Duodenal mucosa (tissue), 2 donors: ENCODE measurements around the gene MIPOL1.
"Not testable (repeated sequence)": the region's sequence is repeated elsewhere in the genome, so short reads cannot be mapped to it uniquely, and the experiment has no call there.

Experiments
- H3K27ac ChIP-seq: one replicate; pipeline ENCODE4 v1.7.0; 2013; ENCODE audit warnings: low read depth, low read length
- H3K27me3 ChIP-seq, 2 donors: one replicate each; pipeline ENCODE4 v1.7.0; 2013; ENCODE audit warnings: low read length in 2 of 2, control low read depth in 1 of 2; ENCODE audit not compliant: insufficient read depth in 2 of 2, control insufficient read depth in 1 of 2
- H3K36me3 ChIP-seq, 2 donors: one replicate each; pipeline ENCODE4 v1.7.0; 2013; ENCODE audit warnings: low read length in 2 of 2, control low read depth in 1 of 2; ENCODE audit not compliant: insufficient read depth in 2 of 2, control insufficient read depth in 1 of 2
- H3K4me1 ChIP-seq, 2 donors: one replicate each; pipeline ENCODE4 v1.7.0; 2013; ENCODE audit warnings: low read length in 2 of 2, control low read depth in 1 of 2; ENCODE audit not compliant: insufficient read depth in 2 of 2, control insufficient read depth in 1 of 2
- H3K4me3 ChIP-seq, 2 donors: one replicate each; pipeline ENCODE4 v1.7.0; 2013; ENCODE audit warnings: low read length in 2 of 2, low read depth in 1 of 2
- H3K9ac ChIP-seq, 2 donors: one replicate each; pipeline ENCODE4 v1.7.0; 2013; ENCODE audit warnings: low read length in 2 of 2, low read depth in 1 of 2
- H3K9me3 ChIP-seq, 2 donors: one replicate each; pipeline ENCODE4 v1.7.0; 2013; ENCODE audit warnings: low read length in 2 of 2, control low read depth in 1 of 2; ENCODE audit not compliant: control insufficient read depth in 1 of 2

Gene MIPOL1

GRCh38 chr14:37275963-37276362 lies 78.2 kb downstream of the MIPOL1 start:
- Histone ChIP-seq H3K27ac (no peak overlapping the region), H3K9ac (no peak overlapping the region), H3K4me3 (no peak overlapping the region), H3K27me3 (no peaks in the 10 kb centered on the region), H3K9me3 (no peaks in the 10 kb centered on the region), H3K36me3 (no peaks in the 10 kb centered on the region), H3K4me1 (no peaks in the 10 kb centered on the region)

DNA sequence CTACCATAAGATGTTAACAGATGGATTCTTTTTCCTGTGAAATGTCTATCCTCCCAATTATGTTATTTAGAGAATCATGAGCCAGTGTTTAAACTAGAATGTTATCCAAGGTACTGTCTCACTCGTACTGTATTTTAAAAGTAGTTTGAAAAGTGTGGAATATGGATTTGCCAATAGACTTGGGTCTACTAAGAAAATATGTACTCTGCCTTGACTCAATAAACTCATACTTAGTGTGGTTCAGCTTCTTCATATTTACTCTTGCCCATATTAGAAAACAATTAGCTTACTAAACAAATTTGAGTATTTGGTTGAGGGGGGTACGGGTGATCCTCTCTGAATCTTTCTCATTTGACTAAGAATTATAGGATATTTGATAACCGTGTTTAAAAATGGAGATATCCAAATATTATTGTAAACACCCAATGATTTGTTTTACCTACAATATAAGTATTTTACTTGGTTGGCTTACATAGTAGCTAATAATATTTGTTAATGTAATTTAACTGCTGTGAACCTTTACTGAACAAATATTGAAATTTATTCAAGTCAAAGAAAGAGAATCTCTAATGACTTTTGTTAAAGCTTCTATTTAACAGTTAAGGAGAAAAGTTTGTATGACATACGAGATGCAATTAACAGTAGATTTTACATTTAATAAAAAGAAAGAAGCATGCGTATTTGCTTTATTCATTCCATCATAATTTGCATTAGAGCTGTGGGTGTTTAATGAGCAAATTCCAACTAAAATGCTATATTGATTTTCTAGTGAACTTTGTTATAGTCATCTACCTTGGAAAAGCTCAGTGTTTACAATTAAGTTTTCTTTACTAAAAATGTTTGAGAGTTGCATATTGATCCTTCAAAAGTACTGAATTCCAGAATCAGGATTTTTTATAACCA lies 81.2 kb downstream of the MIPOL1 start:
- Histone ChIP-seq H3K9me3 (no peaks in the 10 kb centered on the region), H3K4me1 (no peaks in the 10 kb centered on the region), H3K36me3 (no peaks in the 10 kb centered on the region), H3K27me3 (no peaks in the 10 kb centered on the region), H3K4me3 (no peak overlapping the region), H3K27ac (no peak overlapping the region), H3K9ac (no peak overlapping the region)

GRCh38 chr14:37279818-37280217 lies 82.1 kb downstream of the MIPOL1 start:
- no peak overlapping the region for H3K9ac ChIP-seq
- no peaks in the 10 kb centered on the region for H3K36me3 ChIP-seq
- no peaks in the 10 kb centered on the region for H3K4me1 ChIP-seq
- no peaks in the 10 kb centered on the region for H3K27me3 ChIP-seq
- H3K9me3 ChIP-seq = no peaks in the 10 kb centered on the region
- H3K4me3 ChIP-seq = no peak overlapping the region
- H3K27ac ChIP-seq = no peak overlapping the region

DNA sequence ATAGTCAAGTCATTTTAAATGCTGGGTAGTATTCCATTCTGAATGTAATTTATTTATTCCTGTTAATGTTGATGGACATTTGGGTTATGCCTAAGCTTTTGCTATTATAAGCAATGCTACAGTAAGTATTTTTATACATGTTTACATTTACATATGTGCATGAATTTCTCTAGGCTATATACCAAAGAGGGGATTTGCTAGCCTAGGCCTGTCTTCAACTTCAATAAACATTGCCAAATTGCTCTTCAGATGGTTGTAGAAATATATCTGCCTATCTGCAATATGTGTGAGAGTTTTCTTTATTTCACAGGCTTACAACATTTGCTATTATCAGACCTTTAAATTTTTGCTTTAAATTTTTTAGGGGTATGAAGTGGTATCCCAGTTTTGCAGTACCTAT lies 87.0 kb downstream of the MIPOL1 start:
- Histone ChIP-seq H3K36me3 (no peaks in the 10 kb centered on the region), H3K4me3 (no peak overlapping the region), H3K9me3 (no peaks in the 10 kb centered on the region), H3K27me3 (no peaks in the 10 kb centered on the region), H3K4me1 (no peaks in the 10 kb centered on the region), H3K27ac (no peak overlapping the region), H3K9ac (no peak overlapping the region)

- Histone ChIP-seq H3K36me3 (no peaks in the 10 kb centered on the region), H3K27ac (no peak overlapping the region), H3K27me3 (no peaks in the 10 kb centered on the region)
These were observed 87.5 kb downstream of the MIPOL1 start for GRCh38 chr14:37285220-37285619.

DNA sequence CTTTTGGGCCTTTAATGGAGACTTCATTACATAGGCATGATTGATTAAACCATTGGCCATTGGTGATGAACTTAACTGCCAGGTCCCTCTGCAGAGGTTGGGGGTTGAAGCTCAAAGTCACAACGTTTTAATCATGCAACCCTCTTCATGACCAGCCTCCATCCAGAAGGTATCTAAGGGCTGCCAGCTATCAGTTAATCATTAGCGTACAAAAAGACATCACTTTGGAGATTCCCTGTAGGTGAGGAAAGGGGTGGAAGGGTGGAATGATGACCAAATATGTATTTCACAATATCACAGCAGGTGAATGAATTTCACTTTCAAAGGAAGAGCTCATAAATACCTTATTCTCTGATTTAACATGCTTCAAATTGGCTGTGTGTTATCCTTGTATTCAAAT lies 92.0 kb downstream of the MIPOL1 start:
- H3K36me3 ChIP-seq = no peaks in the 10 kb centered on the region
- no peaks in the 10 kb centered on the region for H3K27me3 ChIP-seq
- peaks cover 0 to 2% of the 10 kb centered on the region in 2 donors for H3K9me3 ChIP-seq
- no peak overlapping the region for H3K9ac ChIP-seq
- H3K4me3 ChIP-seq = no peak overlapping the region
- no peak overlapping the region for H3K27ac ChIP-seq
- H3K4me1 ChIP-seq = no peaks in the 10 kb centered on the region

More at GRCh38 chr14:37285220-37285619, 87.5 kb downstream of the MIPOL1 start:
- Histone ChIP-seq H3K4me1 (no peaks in the 10 kb centered on the region), H3K4me3 (no peak overlapping the region), H3K9ac (no peak overlapping the region), H3K9me3 (no peaks in the 10 kb centered on the region)

DNA sequence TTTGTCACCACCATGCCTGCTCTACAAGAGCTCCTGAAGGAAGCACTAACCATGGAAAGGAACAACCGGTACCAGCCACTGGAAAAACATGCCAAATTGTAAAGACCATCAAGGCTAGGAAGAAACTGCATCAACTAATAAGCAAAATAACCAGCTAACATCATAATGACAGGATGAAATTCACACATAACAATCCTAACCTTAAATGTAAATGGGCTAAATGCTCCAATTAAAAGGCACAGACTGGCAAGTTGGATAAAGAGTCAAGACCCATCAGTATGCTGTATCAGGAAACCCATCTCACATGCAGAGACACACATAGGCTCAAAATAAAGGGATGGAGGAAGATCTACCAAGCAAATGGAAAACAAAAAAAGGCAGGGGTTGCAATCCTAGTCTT lies 97.5 kb downstream of the MIPOL1 start:
- not testable (repeated sequence) for H3K36me3 ChIP-seq, H3K4me3 ChIP-seq, H3K9me3 ChIP-seq, H3K9ac ChIP-seq, H3K4me1 ChIP-seq, H3K27me3 ChIP-seq, H3K27ac ChIP-seq

DNA sequence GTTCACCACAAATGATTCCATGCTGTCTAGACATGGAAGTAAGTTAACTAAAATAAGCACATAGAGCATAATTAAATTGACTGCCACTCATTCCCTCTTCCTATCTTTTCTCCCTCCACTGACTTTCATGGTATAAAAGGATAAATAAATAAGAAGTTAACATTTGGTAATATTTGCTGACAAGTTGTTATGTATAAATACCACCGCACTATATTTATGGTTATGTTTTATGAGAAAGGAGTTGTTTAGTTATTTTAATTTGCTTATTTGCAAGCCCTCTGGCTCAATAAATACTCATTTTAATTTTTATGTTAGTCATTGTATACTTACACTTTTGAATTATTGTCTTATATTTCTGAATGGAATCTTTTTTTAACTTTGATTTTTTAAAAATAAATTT lies 113.5 kb downstream of the MIPOL1 start:
- H3K27ac ChIP-seq = no peak overlapping the region
- no peaks in the 10 kb centered on the region for H3K9me3 ChIP-seq
- H3K4me1 ChIP-seq = no peaks in the 10 kb centered on the region
- H3K4me3 ChIP-seq = no peak overlapping the region
- no peak overlapping the region for H3K9ac ChIP-seq
- no peaks in the 10 kb centered on the region for H3K27me3 ChIP-seq
- no peaks in the 10 kb centered on the region for H3K36me3 ChIP-seq

DNA sequence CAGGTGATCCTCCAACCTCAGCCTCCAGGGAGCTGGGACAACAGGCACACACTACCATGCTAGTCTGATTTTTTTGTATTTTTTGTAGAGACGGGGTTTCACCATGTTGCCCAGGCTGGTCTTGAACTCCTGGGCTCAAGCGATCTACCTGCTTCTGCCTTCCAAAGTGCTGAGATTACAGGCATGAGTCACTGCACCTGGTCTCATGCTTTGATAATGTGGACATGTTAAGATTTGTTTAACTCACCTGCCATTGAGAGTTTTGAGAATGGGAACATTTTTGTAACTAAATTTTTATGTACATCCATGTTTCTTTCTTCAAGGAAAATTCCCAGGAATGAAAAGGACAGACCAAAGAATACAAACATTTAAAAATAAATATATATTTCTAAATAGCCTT lies 121.2 kb downstream of the MIPOL1 start:
- H3K4me1 ChIP-seq = no peaks in the 10 kb centered on the region
- H3K36me3 ChIP-seq = no peaks in the 10 kb centered on the region

GRCh38 chr14:37320106-37320505 lies 122.4 kb downstream of the MIPOL1 start:
- H3K4me1 ChIP-seq = no peaks in the 10 kb centered on the region
- no peak overlapping the region for H3K27ac ChIP-seq
- no peaks in the 10 kb centered on the region for H3K27me3 ChIP-seq
- no peak overlapping the region for H3K9ac ChIP-seq
- no peaks in the 10 kb centered on the region for H3K36me3 ChIP-seq
- H3K9me3 ChIP-seq = no peaks in the 10 kb centered on the region
- H3K4me3 ChIP-seq = no peak overlapping the region

More for the DNA sequence above, 121.2 kb downstream of the MIPOL1 start:
- H3K9ac ChIP-seq = no peak overlapping the region
- no peak overlapping the region for H3K4me3 ChIP-seq
- no peaks in the 10 kb centered on the region for H3K9me3 ChIP-seq
- no peak overlapping the region for H3K27ac ChIP-seq
- no peaks in the 10 kb centered on the region for H3K27me3 ChIP-seq
